HCT116 (cell line): ENCODE results near the gene KIF25. TPM values are rescaled to one million over a fixed set of nuclear protein-coding genes. Genes with fewer than 3 reads are reported as not detected.

Source experiments
- ATAC-seq: fragments of 200-7000 bp; cut with Tn5 transposase; 2 replicates; pipeline ENCODE4 v1.9.1; 2020; ENCODE audit warnings: mild to moderate bottlenecking, moderate library complexity
- BruUV-seq: library from RNA; stranded (reverse); fragments of 400-500 nt; replicated peaks from 2 replicates; lab custom pipeline; 2021; lab: Mats Ljungman, UMichigan
- CTCF ChIA-PET: fragments of 300-600 bp; sonication (Branson Sonifier 250); formaldehyde crosslinking; loops from one replicate; lab custom pipeline; 2021; ENCODE audit warnings: antibody characterized with exemption; lab: Charles Lee
- POLR2A ChIA-PET: fragments of 300-600, 350-600 bp; sonication (Branson Sonifier 250); formaldehyde crosslinking; loops from one replicate; lab custom pipeline; 2021; ENCODE audit warnings: antibody characterized with exemption; lab: Charles Lee
- RAD21 ChIA-PET, 2 experiments: fragments of 300-600 bp; sonication (Branson Sonifier 250); formaldehyde crosslinking; loops; one replicate each; lab custom pipeline; 2023; ENCODE audit warnings: low total read pairs in 2 of 2; ENCODE audit not compliant: uncharacterized antibody in 2 of 2, unreplicated experiment in 2 of 2, low non-redundant PET in 1 of 2; lab: Charles Lee
- DNase-seq: peaks from one replicate; pipeline ENCODE4 v3.0.0-alpha.2; 2010; ENCODE audit warnings: low read depth, low spot score
- H2AFZ ChIP-seq: fragments of 200-600 bp; shearing (Covaris generic), sonication (generic); 2 replicates; pipeline ENCODE4 v1.6.1; 2017; ENCODE audit warnings: low read depth, mixed run types, mixed read lengths, antibody characterized with exemption, low read length; ENCODE audit not compliant: poor library complexity, severe bottlenecking
- H3K27ac ChIP-seq: 2 replicates; pipeline ENCODE4 v1.5.1; 2012; ENCODE audit warnings: low read depth, low read length
- H3K27me3 ChIP-seq: fragments of 200-600 bp; sonication (generic); 2 replicates; pipeline ENCODE4 v1.6.1; 2016; ENCODE audit warnings: mixed run types, low read length, mixed read lengths; ENCODE audit not compliant: insufficient read depth
- H3K36me3 ChIP-seq, 2 experiments: fragments of 200-500 bp in 1 of 2; fragments of 200-600 bp in 1 of 2; sonication (Bioruptor generic) in 1 of 2; sonication (generic) in 1 of 2; 2 replicates each; pipeline versions ENCODE4 v1.5.1 to v1.6.1; 2014 to 2016; ENCODE audit warnings: low read length in 2 of 2, inconsistent platforms in 1 of 2, mixed read lengths in 1 of 2, mixed run types in 1 of 2; ENCODE audit not compliant: insufficient read depth in 2 of 2, control insufficient read depth in 1 of 2
- H3K4me1 ChIP-seq, 2 experiments: fragments of 200-600 bp in 1 of 2; sonication (generic) in 1 of 2; 2 replicates each; pipeline versions ENCODE4 v1.5.1 to v1.6.1; 2012 to 2017; ENCODE audit warnings: low read length in 2 of 2, inconsistent platforms in 1 of 2, mild to moderate bottlenecking in 1 of 2, mixed read lengths in 1 of 2, mixed run types in 1 of 2, moderate library complexity in 1 of 2; ENCODE audit not compliant: insufficient read depth in 2 of 2, control insufficient read depth in 1 of 2
- H3K4me2 ChIP-seq: fragments of 200-600 bp; sonication (generic); 2 replicates; pipeline ENCODE4 v1.6.1; 2017; ENCODE audit warnings: mixed run types, low read length, mixed read lengths
- H3K4me3 ChIP-seq, 2 experiments: fragments of 200-600 bp in 1 of 2; sonication (generic) in 1 of 2; replicated peaks in 1 of 2; 2 replicates each; pipeline ENCODE4 v1.5.1; 2011 to 2016; ENCODE audit warnings: low read length in 2 of 2, control low read depth in 1 of 2, low read depth in 1 of 2, mild to moderate bottlenecking in 1 of 2, mixed read lengths in 1 of 2, mixed run types in 1 of 2
- H3K79me2 ChIP-seq: fragments of 200-600 bp; sonication (generic); 2 replicates; pipeline ENCODE4 v1.6.1; 2017; ENCODE audit warnings: mild to moderate bottlenecking, mixed run types, low read length, moderate library complexity, mixed read lengths; ENCODE audit not compliant: insufficient read depth
- H3K9ac ChIP-seq: fragments of 200-600 bp; sonication (generic); 2 replicates; pipeline ENCODE4 v1.6.1; 2016; ENCODE audit warnings: low read length, mixed read lengths
- H3K9me2 ChIP-seq: fragments of 200-600 bp; sonication (generic), shearing (Covaris generic); 2 replicates; pipeline ENCODE4 v1.6.1; 2017; ENCODE audit warnings: mixed run types, mild to moderate bottlenecking, moderate library complexity; ENCODE audit not compliant: insufficient read depth
- H3K9me3 ChIP-seq, 2 experiments: fragments of 200-500 bp in 1 of 2; fragments of 200-600 bp in 1 of 2; sonication (Bioruptor generic) in 1 of 2; sonication (generic) in 1 of 2; 2 replicates each; pipeline ENCODE4 v1.6.1; 2014 to 2017; ENCODE audit warnings: low read length in 2 of 2, mixed read lengths in 2 of 2, inconsistent platforms in 1 of 2, low read depth in 1 of 2, mild to moderate bottlenecking in 1 of 2, mixed run types in 1 of 2, moderate library complexity in 1 of 2; ENCODE audit not compliant: control insufficient read depth in 1 of 2, insufficient read depth in 1 of 2
- H4K20me1 ChIP-seq: fragments of 200-600 bp; sonication (generic), shearing (Covaris generic); 2 replicates; pipeline ENCODE4 v1.6.1; 2017; ENCODE audit warnings: mixed run types, mild to moderate bottlenecking, moderate library complexity; ENCODE audit not compliant: insufficient read depth
- CBX3 ChIP-seq: IDR thresholded peaks from 2 replicates; pipeline ENCODE4 v1.6.1; 2012; ENCODE audit warnings: low read depth
- EZH2phosphoT487 ChIP-seq: fragments of 200-600 bp; IDR thresholded peaks from 2 replicates; pipeline ENCODE4 v1.6.1; 2018; ENCODE audit warnings: antibody characterized with exemption, borderline replicate concordance
- JUND ChIP-seq: IDR thresholded peaks from 2 replicates; pipeline ENCODE4 v1.6.1; 2012
- MAX ChIP-seq: IDR thresholded peaks from 2 replicates; pipeline ENCODE4 v1.6.1; 2012
- POLR2A ChIP-seq: IDR thresholded peaks from 2 replicates; pipeline ENCODE4 v1.7.0; 2011; ENCODE audit warnings: borderline replicate concordance; ENCODE audit not compliant: insufficient read depth, insufficient read length; ENCODE audit errors: extremely low read depth
- SIN3A ChIP-seq: IDR thresholded peaks from 2 replicates; pipeline ENCODE4 v1.6.1; 2012; ENCODE audit warnings: low read depth
- YY1 ChIP-seq: IDR thresholded peaks from 2 replicates; pipeline ENCODE4 v1.6.1; 2011; ENCODE audit warnings: low read length, low read depth, moderate library complexity, mild to moderate bottlenecking; ENCODE audit not compliant: insufficient replicate concordance; ENCODE audit errors: extremely low read depth
- ZBTB33 ChIP-seq: IDR thresholded peaks from 2 replicates; pipeline ENCODE4 v1.6.1; 2011; ENCODE audit warnings: mild to moderate bottlenecking, low read length, moderate library complexity; ENCODE audit not compliant: insufficient replicate concordance; ENCODE audit errors: extremely low read depth
- intact Hi-C: fragments of 100-400 bp; cut with micrococcal nuclease; formaldehyde crosslinking; loops from 2 replicates; pipeline ENCODE4 v1.10.0; 2022
- total RNA-seq: library from RNA; stranded (reverse); gene quantifications from one replicate; pipeline ENCODE4 v1.2.1, GENCODE V29; 2021; ENCODE audit not compliant: unreplicated experiment

The KIF25 gene
- total RNA-seq, 1 experiment from 2014 or later = not detected

- H4K20me1 ChIP-seq = no peaks in the 10 kb centered on the region
- no peak for TF ChIP-seq ZBTB33
- no peak for TF ChIP-seq POLR2A
- no peak for TF ChIP-seq MAX
- no peak for TF ChIP-seq YY1
- TF ChIP-seq CBX3 = no peak
- no peak for TF ChIP-seq JUND
- no peak for TF ChIP-seq EZH2phosphoT487
- no peak for TF ChIP-seq SIN3A
- H3K9me3 ChIP-seq = no peaks in the 10 kb centered on the region
- no peak overlapping the region for H3K4me3 ChIP-seq
- ATAC-seq (no peak), DNase-seq (no peak)
- peaks cover 0 to 6% of the 10 kb centered on the region in 2 experiments; a peak in 2 of 4 replicates for H3K4me1 ChIP-seq
- BruUV-seq = no TSS peak
- no peak overlapping the region for H3K27ac ChIP-seq
- intact Hi-C loops = no loop called here
- H3K9me2 ChIP-seq = no peaks in the 10 kb centered on the region
- no peak overlapping the region for H3K4me2 ChIP-seq
- H3K9ac ChIP-seq = no peak overlapping the region
- no peak overlapping the region for H2AFZ ChIP-seq
- no peaks in the 10 kb centered on the region for H3K36me3 ChIP-seq
- H3K27me3 ChIP-seq = peaks cover 6% of the 10 kb centered on the region; the same call in 1 of the 2 replicates
- RAD21 ChIA-PET = no interaction called here
- CTCF ChIA-PET = no interaction called here
- POLR2A ChIA-PET = no interaction called here
- no peaks in the 10 kb centered on the region for H3K79me2 ChIP-seq
Observed at GRCh38 chr6:168040856-168041496, 43.5 kb downstream of the KIF25 start.
